ENCODE data around the gene CLEC3A.

CLEC3A gene

GRCh38 chr16:78001451-78002025 is 20.8 kb upstream of the CLEC3A start:
- Histone ChIP-seq H3K4me1 (ENCODE audit: insufficient read depth, low read length) (no peaks in the 10 kb centered on the region), H3K36me3 (ENCODE audit: insufficient read depth, low read length) (no peaks in the 10 kb centered on the region), H3K9ac (ENCODE audit: low read depth, low read length) (no peak overlapping the region), H3K9me3 (ENCODE audit: control insufficient read depth, insufficient read depth, low read length) (peaks cover 4% of the 10 kb centered on the region)

GRCh38 chr16:78002915-78003538 is 19.3 kb upstream of the CLEC3A start:
- H3K36me3 ChIP-seq (ENCODE audit: insufficient read depth, low read length) = no peaks in the 10 kb centered on the region
- H3K4me1 ChIP-seq (ENCODE audit: insufficient read depth, low read length) = no peaks in the 10 kb centered on the region
- H3K9ac ChIP-seq (ENCODE audit: low read depth, low read length) = no peak overlapping the region
- peaks cover 4% of the 10 kb centered on the region; the same call in 1 of the 2 replicates for H3K9me3 ChIP-seq (ENCODE audit: control insufficient read depth, insufficient read depth, low read length)

- H3K4me1 ChIP-seq (ENCODE audit: insufficient read depth, low read length) = no peaks in the 10 kb centered on the region
- H3K9me3 ChIP-seq (ENCODE audit: control insufficient read depth, insufficient read depth, low read length) = no peaks in the 10 kb centered on the region
- H3K36me3 ChIP-seq (ENCODE audit: insufficient read depth, low read length) = no peaks in the 10 kb centered on the region
- no peak overlapping the region for H3K9ac ChIP-seq (ENCODE audit: low read depth, low read length)
These were observed 17.8 kb upstream of the CLEC3A start for GRCh38 chr16:78004517-78004916.

- Histone ChIP-seq H3K9me3 (ENCODE audit: control insufficient read depth, insufficient read depth, low read length) (no peaks in the 10 kb centered on the region), H3K9ac (ENCODE audit: low read depth, low read length) (no peak overlapping the region), H3K36me3 (ENCODE audit: insufficient read depth, low read length) (no peaks in the 10 kb centered on the region), H3K4me1 (ENCODE audit: insufficient read depth, low read length) (no peaks in the 10 kb centered on the region)
These were observed 16.5 kb upstream of the CLEC3A start for GRCh38 chr16:78005881-78006280.

GRCh38 chr16:78007121-78007520 is 15.2 kb upstream of the CLEC3A start:
- H3K9ac ChIP-seq (ENCODE audit: low read depth, low read length) = no peak overlapping the region
- H3K4me1 ChIP-seq (ENCODE audit: insufficient read depth, low read length) = no peaks in the 10 kb centered on the region
- H3K9me3 ChIP-seq (ENCODE audit: control insufficient read depth, insufficient read depth, low read length) = no peaks in the 10 kb centered on the region
- H3K36me3 ChIP-seq (ENCODE audit: insufficient read depth, low read length) = no peaks in the 10 kb centered on the region

GRCh38 chr16:78024159-78024558 is 1.8 kb downstream of the CLEC3A start:
- Histone ChIP-seq H3K36me3 (ENCODE audit: insufficient read depth, low read length) (no peaks in the 10 kb centered on the region), H3K4me1 (ENCODE audit: insufficient read depth, low read length) (peaks cover 11% of the 10 kb centered on the region), H3K9me3 (ENCODE audit: control insufficient read depth, insufficient read depth, low read length) (no peaks in the 10 kb centered on the region), H3K9ac (ENCODE audit: low read depth, low read length) (no peak overlapping the region)

GRCh38 chr16:78025631-78026030 is 3.3 kb downstream of the CLEC3A start:
- Histone ChIP-seq H3K9ac (ENCODE audit: low read depth, low read length) (no peak overlapping the region), H3K36me3 (ENCODE audit: insufficient read depth, low read length) (no peaks in the 10 kb centered on the region), H3K9me3 (ENCODE audit: control insufficient read depth, insufficient read depth, low read length) (no peaks in the 10 kb centered on the region)

GRCh38 chr16:78028018-78028417 is 5.7 kb downstream of the CLEC3A start:
- no peak overlapping the region for H3K9ac ChIP-seq (ENCODE audit: low read depth, low read length)
- no peaks in the 10 kb centered on the region for H3K36me3 ChIP-seq (ENCODE audit: insufficient read depth, low read length)
- H3K9me3 ChIP-seq (ENCODE audit: control insufficient read depth, insufficient read depth, low read length) = no peaks in the 10 kb centered on the region
- H3K4me1 ChIP-seq (ENCODE audit: insufficient read depth, low read length) = peaks cover 2% of the 10 kb centered on the region; the same call in 1 of the 2 replicates

More at GRCh38 chr16:78025631-78026030, 3.3 kb downstream of the CLEC3A start:
- H3K4me1 ChIP-seq (ENCODE audit: insufficient read depth, low read length) = peaks cover 11% of the 10 kb centered on the region

GRCh38 chr16:78034530-78034929 is 12.2 kb downstream of the CLEC3A start:
- Histone ChIP-seq H3K4me1 (ENCODE audit: insufficient read depth, low read length) (no peaks in the 10 kb centered on the region), H3K9ac (ENCODE audit: low read depth, low read length) (no peak overlapping the region), H3K36me3 (ENCODE audit: insufficient read depth, low read length) (no peaks in the 10 kb centered on the region), H3K9me3 (ENCODE audit: control insufficient read depth, insufficient read depth, low read length) (no peaks in the 10 kb centered on the region)

- Histone ChIP-seq H3K4me1 (ENCODE audit: insufficient read depth, low read length) (no peaks in the 10 kb centered on the region), H3K36me3 (ENCODE audit: insufficient read depth, low read length) (no peaks in the 10 kb centered on the region), H3K9me3 (ENCODE audit: control insufficient read depth, insufficient read depth, low read length) (no peaks in the 10 kb centered on the region), H3K9ac (ENCODE audit: low read depth, low read length) (no peak overlapping the region)
These were observed 12.7 kb downstream of the CLEC3A start for GRCh38 chr16:78035012-78035411.

- Histone ChIP-seq H3K4me1 (ENCODE audit: insufficient read depth, low read length) (no peaks in the 10 kb centered on the region), H3K9ac (ENCODE audit: low read depth, low read length) (no peak overlapping the region), H3K9me3 (ENCODE audit: control insufficient read depth, insufficient read depth, low read length) (no peaks in the 10 kb centered on the region)
These were observed 18.0 kb downstream of the CLEC3A start for GRCh38 chr16:78040396-78040795.

GRCh38 chr16:78045865-78046581 is 23.7 kb downstream of the CLEC3A start:
- H3K36me3 ChIP-seq (ENCODE audit: insufficient read depth, low read length) = no peaks in the 10 kb centered on the region
- no peaks in the 10 kb centered on the region for H3K9me3 ChIP-seq (ENCODE audit: control insufficient read depth, insufficient read depth, low read length)
- no peaks in the 10 kb centered on the region for H3K4me1 ChIP-seq (ENCODE audit: insufficient read depth, low read length)
- peak overlapping the region; percentile 20; the same call in 1 of the 2 replicates for H3K9ac ChIP-seq (ENCODE audit: low read depth, low read length)

More at GRCh38 chr16:78040396-78040795, 18.0 kb downstream of the CLEC3A start:
- no peaks in the 10 kb centered on the region for H3K36me3 ChIP-seq (ENCODE audit: insufficient read depth, low read length)

- no peaks in the 10 kb centered on the region for H3K36me3 ChIP-seq (ENCODE audit: insufficient read depth, low read length)
These were observed 26.0 kb downstream of the CLEC3A start for GRCh38 chr16:78048319-78048718.

GRCh38 chr16:78050734-78051400 is 28.5 kb downstream of the CLEC3A start:
- no peaks in the 10 kb centered on the region for H3K9me3 ChIP-seq (ENCODE audit: control insufficient read depth, insufficient read depth, low read length)
- H3K9ac ChIP-seq (ENCODE audit: low read depth, low read length) = no peak overlapping the region
- H3K36me3 ChIP-seq (ENCODE audit: insufficient read depth, low read length) = no peaks in the 10 kb centered on the region
- H3K4me1 ChIP-seq (ENCODE audit: insufficient read depth, low read length) = no peaks in the 10 kb centered on the region

More at GRCh38 chr16:78048319-78048718, 26.0 kb downstream of the CLEC3A start:
- Histone ChIP-seq H3K9ac (ENCODE audit: low read depth, low read length) (no peak overlapping the region), H3K9me3 (ENCODE audit: control insufficient read depth, insufficient read depth, low read length) (no peaks in the 10 kb centered on the region), H3K4me1 (ENCODE audit: insufficient read depth, low read length) (no peaks in the 10 kb centered on the region)
